Effector memory CD4-positive, alpha-beta T cell (primary cell): ENCODE results near the gene PRKACB.

ENCODE experiments used
- DNase-seq, 3 donors: peaks; one replicate each; pipeline ENCODE4 v3.0.0-alpha.2; 2020
- H3K27ac ChIP-seq: 2 replicates; pipeline ENCODE4 v1.7.0; 2013; ENCODE audit warnings: mild to moderate bottlenecking, low read length, moderate library complexity; ENCODE audit not compliant: insufficient read depth, poor library complexity, severe bottlenecking
- H3K27me3 ChIP-seq: replicated peaks from 2 replicates; pipeline ENCODE4 v1.7.0; 2013; ENCODE audit warnings: mild to moderate bottlenecking, low read length; ENCODE audit not compliant: insufficient read depth, control insufficient read depth, poor library complexity, severe bottlenecking
- H3K36me3 ChIP-seq: 2 replicates; pipeline ENCODE4 v1.7.0; 2013; ENCODE audit warnings: mild to moderate bottlenecking, low read length, moderate library complexity; ENCODE audit not compliant: control insufficient read depth, insufficient read depth
- H3K4me1 ChIP-seq: 2 replicates; pipeline ENCODE4 v1.7.0; 2013; ENCODE audit warnings: low read length, mild to moderate bottlenecking; ENCODE audit not compliant: control insufficient read depth, insufficient read depth, poor library complexity, severe bottlenecking
- H3K4me3 ChIP-seq: 2 replicates; pipeline ENCODE4 v1.7.0; 2013; ENCODE audit warnings: low read length, low read depth, mild to moderate bottlenecking; ENCODE audit not compliant: insufficient read depth, poor library complexity, severe bottlenecking
- H3K9me3 ChIP-seq: 2 replicates; pipeline ENCODE4 v1.7.0; 2013; ENCODE audit warnings: mild to moderate bottlenecking, low read length, moderate library complexity; ENCODE audit not compliant: control insufficient read depth

The PRKACB gene

DNA sequence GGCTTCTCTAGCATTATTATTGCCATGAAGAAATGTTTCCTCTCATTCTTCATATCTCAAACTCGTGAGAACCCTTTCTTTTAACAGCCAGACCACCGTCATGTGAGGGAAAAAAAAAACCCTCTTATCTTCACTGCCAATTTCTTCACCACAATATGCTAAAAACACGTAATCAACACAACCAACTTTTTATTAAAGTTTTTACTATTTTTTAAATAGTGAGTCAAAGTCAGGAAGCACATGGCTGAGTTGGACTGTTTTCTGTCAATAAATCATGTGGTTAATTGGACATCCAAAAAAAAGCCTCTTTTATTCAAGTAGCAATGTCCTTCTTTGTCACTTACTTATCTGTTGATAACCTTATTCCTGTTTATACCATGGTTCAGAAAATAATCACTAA, 101.5 kb downstream of the PRKACB start:
- Histone ChIP-seq H3K27me3 (no peaks in the 10 kb centered on the region), H3K4me1 (no peaks in the 10 kb centered on the region), H3K27ac (no peak overlapping the region), H3K4me3 (no peak overlapping the region), H3K36me3 (no peaks in the 10 kb centered on the region), H3K9me3 (no peaks in the 10 kb centered on the region)
- DNase-seq: no peak

DNA sequence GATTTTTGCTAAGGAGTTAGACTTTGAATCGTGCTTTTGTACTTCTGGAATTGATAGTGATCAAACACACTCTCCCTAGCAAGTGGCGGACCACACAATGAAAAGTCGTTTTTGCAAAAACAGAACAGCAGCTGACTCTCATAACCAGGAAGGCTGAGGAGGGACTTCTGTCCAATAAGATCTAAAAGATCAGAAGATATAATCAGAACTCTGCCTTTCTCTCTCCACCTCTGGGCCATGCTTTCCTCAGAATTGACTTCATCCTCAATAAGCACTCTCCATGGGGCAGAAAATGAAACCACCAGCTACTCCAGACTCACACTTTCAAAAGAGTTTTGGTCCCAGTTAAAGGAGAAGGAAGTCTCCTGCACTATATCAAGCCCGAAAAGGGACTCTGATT, 102.1 kb downstream of the PRKACB start:
- Histone ChIP-seq H3K27me3 (no peaks in the 10 kb centered on the region), H3K27ac (no peak overlapping the region), H3K9me3 (no peaks in the 10 kb centered on the region), H3K36me3 (no peaks in the 10 kb centered on the region), H3K4me1 (no peaks in the 10 kb centered on the region), H3K4me3 (no peak overlapping the region)
- DNase-seq: no peak

DNA sequence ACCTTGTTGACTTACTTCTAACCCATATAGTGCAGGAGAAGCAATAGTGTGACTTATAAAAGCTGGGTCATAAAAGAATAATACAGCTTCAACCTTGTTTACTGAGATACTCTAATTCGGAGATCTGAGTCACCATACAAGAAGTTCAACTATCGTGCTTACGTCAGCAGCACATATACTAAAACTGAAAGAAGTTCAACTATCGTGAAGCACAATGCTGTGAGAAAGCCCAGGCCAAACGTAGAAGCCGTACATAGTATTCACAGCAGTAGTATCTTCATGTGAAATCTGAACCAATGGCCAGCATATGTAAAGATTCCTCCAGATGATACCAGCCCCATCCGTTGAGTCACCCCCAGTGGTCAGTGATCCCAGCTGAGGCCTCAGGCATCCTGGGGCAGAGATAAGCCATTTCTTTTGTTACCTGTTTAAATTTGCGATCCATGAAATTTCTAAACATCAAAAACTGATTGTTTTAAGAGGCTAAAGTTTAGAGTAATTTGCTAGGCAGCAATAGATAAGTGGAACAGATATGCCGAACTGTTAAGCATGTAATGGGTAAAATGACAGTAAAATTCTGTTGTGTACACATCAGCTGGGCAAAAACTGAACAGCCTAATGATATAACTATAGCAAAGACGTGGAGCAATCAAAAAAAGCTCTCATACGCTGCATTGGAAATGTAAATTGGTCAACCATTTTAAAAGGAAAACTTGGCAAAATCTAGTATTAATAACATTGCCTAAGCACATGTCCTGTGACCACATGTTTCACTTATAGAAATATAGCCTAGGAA, 103.6 kb downstream of the PRKACB start:
- H3K27me3 ChIP-seq: no peaks in the 10 kb centered on the region
- DNase-seq: no peak
- no peaks in the 10 kb centered on the region for H3K9me3 ChIP-seq
- no peaks in the 10 kb centered on the region for H3K36me3 ChIP-seq
- no peaks in the 10 kb centered on the region for H3K4me1 ChIP-seq
- no peak overlapping the region for H3K27ac ChIP-seq
- H3K4me3 ChIP-seq: no peak overlapping the region

DNA sequence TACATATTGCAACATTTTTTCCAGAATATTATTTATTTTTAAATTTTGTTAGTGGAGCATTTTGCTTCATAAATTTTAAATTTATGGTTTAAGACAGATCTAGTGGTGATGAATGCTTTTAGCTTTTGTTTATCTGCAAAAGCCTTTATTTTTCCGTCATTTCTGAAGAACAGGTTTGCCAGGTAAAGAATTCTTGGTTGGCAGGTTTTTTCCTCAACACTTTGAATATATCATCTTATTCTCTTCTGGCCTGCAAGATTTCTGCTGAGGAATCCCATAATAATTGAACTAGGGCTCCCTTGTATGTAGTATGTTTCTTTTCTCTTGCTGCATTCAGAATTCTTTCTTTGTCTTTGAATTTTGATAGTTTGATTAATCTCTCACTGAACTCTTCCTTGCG, 106.6 kb downstream of the PRKACB start:
- Histone ChIP-seq H3K4me1 (no peaks in the 10 kb centered on the region), H3K9me3 (no peaks in the 10 kb centered on the region), H3K36me3 (no peaks in the 10 kb centered on the region), H3K27ac (no peak overlapping the region), H3K27me3 (no peaks in the 10 kb centered on the region), H3K4me3 (no peak overlapping the region)
- no peak for DNase-seq

DNA sequence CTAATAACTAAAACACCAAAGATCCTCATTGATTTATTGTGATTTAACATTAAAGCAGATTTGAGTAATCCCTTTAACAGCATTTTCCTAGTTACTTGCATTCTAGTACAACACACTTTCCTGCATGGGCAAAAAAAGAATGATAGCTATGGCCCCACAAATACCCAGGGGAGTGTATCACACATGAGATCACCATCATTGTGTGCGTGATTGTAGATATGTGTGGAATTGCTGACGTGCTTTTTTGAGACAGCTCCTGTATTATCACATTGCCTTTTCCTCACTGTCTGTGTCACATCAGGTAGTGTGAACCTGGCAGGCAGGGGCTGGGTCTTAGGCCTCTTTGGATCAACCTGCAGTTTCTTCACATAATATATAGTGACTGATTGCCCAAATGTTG, 109.0 kb downstream of the PRKACB start:
- DNase-seq: no peak
- no peak overlapping the region for H3K27ac ChIP-seq
- H3K4me3 ChIP-seq: no peak overlapping the region
- H3K27me3 ChIP-seq: no peaks in the 10 kb centered on the region
- H3K9me3 ChIP-seq: no peaks in the 10 kb centered on the region
- no peaks in the 10 kb centered on the region for H3K4me1 ChIP-seq
- no peaks in the 10 kb centered on the region for H3K36me3 ChIP-seq

DNA sequence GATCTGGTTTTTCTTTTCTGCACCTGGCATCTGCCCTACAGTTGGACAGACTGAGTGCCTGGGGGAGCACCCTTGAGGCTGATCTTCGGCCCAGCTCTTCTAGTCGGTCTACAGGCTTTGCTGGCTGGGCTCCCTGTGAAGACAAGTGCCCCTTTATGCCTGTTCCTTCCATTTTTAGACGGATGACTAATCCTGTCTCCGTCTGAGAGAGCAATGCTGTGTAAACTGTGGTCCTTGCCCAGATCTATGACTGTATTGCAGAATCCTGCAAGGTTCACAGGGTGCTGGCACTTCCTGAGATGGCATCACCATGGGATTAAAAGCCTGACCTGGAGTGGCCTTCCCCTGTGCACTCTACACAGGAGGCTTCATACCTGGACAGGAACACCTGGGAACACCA, 109.8 kb downstream of the PRKACB start:
- Histone ChIP-seq H3K9me3 (no peaks in the 10 kb centered on the region), H3K4me1 (no peaks in the 10 kb centered on the region), H3K36me3 (no peaks in the 10 kb centered on the region), H3K27ac (no peak overlapping the region), H3K27me3 (no peaks in the 10 kb centered on the region), H3K4me3 (no peak overlapping the region)
- no peak for DNase-seq

DNA sequence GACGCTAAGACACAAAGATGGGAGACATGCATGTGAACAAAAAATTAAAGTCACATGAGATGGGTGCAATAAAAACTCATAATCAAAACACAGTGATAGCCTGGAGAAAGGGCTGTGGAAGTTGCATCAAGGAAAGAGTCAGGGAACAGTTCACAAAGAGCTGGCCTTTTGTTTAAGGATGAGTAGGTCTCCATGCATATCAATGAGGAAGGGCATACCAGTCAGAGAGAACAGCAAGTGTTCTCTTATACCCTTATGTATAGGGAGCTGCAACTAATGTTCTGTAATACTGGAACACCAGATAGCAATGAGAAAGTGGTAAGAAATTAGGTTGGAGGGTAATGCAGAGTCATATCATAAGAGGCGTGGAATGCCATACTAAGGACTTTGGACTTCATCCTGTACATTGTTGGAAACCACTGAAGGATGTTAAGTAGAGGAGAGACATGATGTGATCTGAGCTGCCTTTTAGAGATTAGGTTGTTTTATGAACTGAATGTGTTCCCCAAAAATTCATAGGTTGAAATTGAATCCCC, 110.7 kb downstream of the PRKACB start:
- no peaks in the 10 kb centered on the region for H3K9me3 ChIP-seq
- H3K4me1 ChIP-seq: no peaks in the 10 kb centered on the region
- H3K27ac ChIP-seq: no peak overlapping the region

DNA sequence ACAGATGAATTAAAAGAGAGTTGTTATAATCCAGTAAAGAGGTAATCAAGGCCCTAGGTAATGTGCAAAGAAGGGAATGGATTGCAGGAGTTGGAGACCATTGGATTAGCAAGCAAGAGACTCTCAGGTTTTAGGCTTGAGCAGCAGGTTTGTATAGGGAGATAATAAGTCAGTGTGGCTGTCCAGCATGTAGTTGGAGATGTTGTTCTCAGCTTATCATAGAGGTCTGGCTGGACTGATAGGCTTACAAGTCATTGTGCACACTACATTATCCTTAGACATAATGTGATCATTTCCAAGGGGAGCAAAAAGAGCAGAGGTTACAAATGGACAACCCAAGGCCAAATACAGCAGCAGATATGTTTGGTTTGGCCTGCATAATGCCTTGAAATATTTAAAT, 111.5 kb downstream of the PRKACB start:
- Histone ChIP-seq H3K27ac (no peak overlapping the region), H3K4me1 (no peaks in the 10 kb centered on the region), H3K36me3 (no peaks in the 10 kb centered on the region), H3K4me3 (no peak overlapping the region), H3K27me3 (no peaks in the 10 kb centered on the region), H3K9me3 (no peaks in the 10 kb centered on the region)
- DNase-seq: no peak

More for the DNA sequence above, 110.7 kb downstream of the PRKACB start:
- Histone ChIP-seq H3K4me3 (no peak overlapping the region), H3K36me3 (no peaks in the 10 kb centered on the region), H3K27me3 (no peaks in the 10 kb centered on the region)
- no peak for DNase-seq

DNA sequence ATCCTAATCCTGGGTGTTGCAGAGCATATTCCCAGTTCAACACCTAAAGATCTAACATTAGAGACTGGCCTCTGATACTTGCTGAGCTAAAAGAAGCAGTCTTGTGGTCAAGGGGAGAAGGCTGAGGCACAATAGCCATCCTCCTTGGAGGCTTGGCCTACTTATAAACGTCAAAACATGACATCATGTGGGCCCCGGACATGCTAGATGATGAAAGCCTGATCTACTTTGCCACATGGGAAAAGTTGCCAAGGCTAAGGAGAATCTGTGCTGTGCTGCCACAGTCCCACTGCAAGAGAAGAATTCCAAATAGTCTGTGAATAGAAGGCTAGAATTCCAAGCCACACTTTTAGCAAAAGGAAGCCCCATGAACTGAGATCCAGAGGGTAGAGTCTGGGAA, 113.5 kb downstream of the PRKACB start:
- Histone ChIP-seq H3K9me3 (no peaks in the 10 kb centered on the region), H3K27me3 (no peaks in the 10 kb centered on the region), H3K36me3 (no peaks in the 10 kb centered on the region), H3K4me1 (no peaks in the 10 kb centered on the region), H3K27ac (no peak overlapping the region), H3K4me3 (no peak overlapping the region)
- no peak for DNase-seq

DNA sequence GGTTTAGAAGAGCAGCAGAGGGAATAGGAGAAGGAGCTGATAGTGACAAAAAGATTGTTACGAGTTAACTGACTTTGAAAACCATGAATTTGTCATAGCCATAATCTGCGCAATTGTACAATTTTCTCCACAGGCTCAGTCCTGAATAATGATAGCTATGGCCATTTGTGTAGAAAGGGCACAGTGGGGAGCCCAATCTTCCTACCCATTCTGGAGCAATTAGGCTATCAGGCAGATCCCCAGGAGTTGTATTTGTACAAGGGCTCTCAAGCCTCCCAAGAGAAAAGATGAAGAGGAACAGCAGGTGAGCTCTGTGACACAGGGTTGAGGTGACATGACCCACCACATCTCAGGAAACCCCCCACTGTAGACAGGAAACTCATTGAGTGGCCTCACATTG, 115.3 kb downstream of the PRKACB start:
- no peaks in the 10 kb centered on the region for H3K36me3 ChIP-seq

More for the DNA sequence above, 115.3 kb downstream of the PRKACB start:
- DNase-seq: no peak
- H3K4me3 ChIP-seq: no peak overlapping the region
- H3K9me3 ChIP-seq: no peaks in the 10 kb centered on the region
- H3K4me1 ChIP-seq: no peaks in the 10 kb centered on the region
- no peak overlapping the region for H3K27ac ChIP-seq
- H3K27me3 ChIP-seq: no peaks in the 10 kb centered on the region
